GM12878 (cell line): Measurements from ENCODE around the gene BICC1.

ENCODE experiments used
- BRCA1 ChIP-seq: IDR thresholded peaks from 2 replicates; pipeline ENCODE4 v1.6.1; 2011; ENCODE audit warnings: low read depth, low read length, improper control_type of control experiment
- EP300 ChIP-seq, 2 experiments: fragments of 150-350 bp in 1 of 2; IDR thresholded peaks; 2 replicates each; pipeline ENCODE4 v1.6.1; 2011 to 2012; ENCODE audit warnings: low read depth in 2 of 2, low read length in 2 of 2, borderline replicate concordance in 1 of 2, improper control_type of control experiment in 1 of 2, inconsistent platforms in 1 of 2; ENCODE audit not compliant: control insufficient read depth in 1 of 2
- FOXK2 ChIP-seq: fragments of 450-650 bp; IDR thresholded peaks from 2 replicates; pipeline ENCODE4 v1.6.1; 2017; ENCODE audit warnings: mild to moderate bottlenecking, moderate library complexity
- MEF2A ChIP-seq: IDR thresholded peaks from 2 replicates; pipeline ENCODE4 v1.6.1; 2011; ENCODE audit warnings: low read depth, mild to moderate bottlenecking, low read length, moderate library complexity; ENCODE audit not compliant: insufficient read depth
- NKRF ChIP-seq: fragments of 450-650 bp; conservative IDR thresholded peaks from 2 replicates; pipeline ENCODE4 v1.6.1; 2017; ENCODE audit warnings: mild to moderate bottlenecking, moderate library complexity
- POU2F2 ChIP-seq: IDR thresholded peaks from 3 replicates; pipeline ENCODE4 v1.6.1; 2011; ENCODE audit warnings: low read depth, mild to moderate bottlenecking, low read length, borderline replicate concordance
- SIN3A ChIP-seq: IDR thresholded peaks from 2 replicates; pipeline ENCODE4 v1.6.1; 2012; ENCODE audit warnings: low read depth, low read length, improper control_type of control experiment
- TARDBP ChIP-seq: IDR thresholded peaks from 2 replicates; pipeline ENCODE4 v1.6.1; 2016; ENCODE audit warnings: borderline replicate concordance
- ZNF24 ChIP-seq: fragments of 450-650 bp; IDR thresholded peaks from 2 replicates; pipeline ENCODE4 v1.6.1; 2017; ENCODE audit warnings: antibody characterized with exemption, mild to moderate bottlenecking
- TF ChIP-seq, protein P1 (sequence below), 3 experiments: IDR thresholded peaks in 2 of 3; conservative IDR thresholded peaks in 1 of 3; 2 replicates each; pipeline ENCODE4 v1.5.1; 2011; ENCODE audit warnings: low read depth in 3 of 3, low read length in 3 of 3, mild to moderate bottlenecking in 3 of 3, control low read depth in 2 of 3, moderate library complexity in 2 of 3, inconsistent platforms in 1 of 3, mixed read lengths in 1 of 3; ENCODE audit not compliant: control insufficient read depth in 2 of 3, insufficient read depth in 1 of 3; ENCODE audit errors: extremely low read depth in 1 of 3

- TF ChIP-seq, protein P1, sequence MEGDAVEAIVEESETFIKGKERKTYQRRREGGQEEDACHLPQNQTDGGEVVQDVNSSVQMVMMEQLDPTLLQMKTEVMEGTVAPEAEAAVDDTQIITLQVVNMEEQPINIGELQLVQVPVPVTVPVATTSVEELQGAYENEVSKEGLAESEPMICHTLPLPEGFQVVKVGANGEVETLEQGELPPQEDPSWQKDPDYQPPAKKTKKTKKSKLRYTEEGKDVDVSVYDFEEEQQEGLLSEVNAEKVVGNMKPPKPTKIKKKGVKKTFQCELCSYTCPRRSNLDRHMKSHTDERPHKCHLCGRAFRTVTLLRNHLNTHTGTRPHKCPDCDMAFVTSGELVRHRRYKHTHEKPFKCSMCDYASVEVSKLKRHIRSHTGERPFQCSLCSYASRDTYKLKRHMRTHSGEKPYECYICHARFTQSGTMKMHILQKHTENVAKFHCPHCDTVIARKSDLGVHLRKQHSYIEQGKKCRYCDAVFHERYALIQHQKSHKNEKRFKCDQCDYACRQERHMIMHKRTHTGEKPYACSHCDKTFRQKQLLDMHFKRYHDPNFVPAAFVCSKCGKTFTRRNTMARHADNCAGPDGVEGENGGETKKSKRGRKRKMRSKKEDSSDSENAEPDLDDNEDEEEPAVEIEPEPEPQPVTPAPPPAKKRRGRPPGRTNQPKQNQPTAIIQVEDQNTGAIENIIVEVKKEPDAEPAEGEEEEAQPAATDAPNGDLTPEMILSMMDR (IDR thresholded peaks at IDR 0.05 in 2 of 3, conservative IDR thresholded peaks at IDR 0.05 in 1 of 3; ENCODE audit: control insufficient read depth in 2 of 3, extremely low read depth in 1 of 3, insufficient read depth in 1 of 3, low read depth in 3 of 3, low read length in 3 of 3) = no peak
- TF ChIP-seq SIN3A (no peak), FOXK2 (no peak), NKRF (no peak), EP300 (IDR thresholded peaks at IDR 0.05; ENCODE audit: borderline replicate concordance in 1 of 2, control insufficient read depth in 1 of 2, low read depth in 2 of 2, low read length in 2 of 2) (no peak), TARDBP (no peak), BRCA1 (no peak), MEF2A (no peak), ZNF24 (no peak), POU2F2 (no peak)
Observed at GRCh38 chr10:58642916-58643428, 130.3 kb downstream of the BICC1 start.
